Pancreas (tissue), 10 donors: ENCODE data around the gene TMIGD3. TPM values are rescaled to one million over a fixed set of nuclear protein-coding genes. Genes with fewer than 3 reads are reported as not detected.
A peak's percentile ranks its signal among the peaks of the same experiment; 100 is the strongest.

Source experiments
- ATAC-seq, 4 donors: fragments of 200-7000 bp; cut with Tn5 transposase; one replicate each; pipeline versions ENCODE4 v1.8.0 to v1.9.1; 2020; ENCODE audit warnings: mild to moderate bottlenecking in 4 of 4, moderate library complexity in 4 of 4
- DNase-seq, 6 donors: peaks; one replicate each; pipeline ENCODE4 v3.0.0-alpha.2; 2020
- FAIRE-seq: peaks from 2 replicates; lab custom pipeline; 2012; peaks lifted over from hg19 to GRCh38; lab: Jason Lieb, UNC
- H3K27ac ChIP-seq, 4 donors: fragments of 200-600 bp; sonication (generic); 1 replicate in 3 of 4; 2 replicates in 1 of 4; pipeline versions ENCODE4 v1.5.0 to v1.8.0; 2020
- H3K27me3 ChIP-seq, 4 donors: fragments of 200-600 bp; one replicate each; pipeline ENCODE4 v1.8.0; 2021
- H3K36me3 ChIP-seq, 3 donors: fragments of 200-600 bp; sonication (generic) in 1 of 3; one replicate each; pipeline versions ENCODE4 v1.5.0 to v1.8.0; 2020 to 2021
- H3K4me1 ChIP-seq, 3 donors: fragments of 200-600 bp; one replicate each; pipeline ENCODE4 v1.8.0; 2021
- H3K4me3 ChIP-seq, 4 donors: fragments of 200-600 bp; sonication (generic) in 2 of 4; one replicate each; pipeline versions ENCODE4 v1.5.0 to v1.8.0; 2020 to 2021
- H3K9me3 ChIP-seq, 4 donors: fragments of 200-600 bp; one replicate each; pipeline ENCODE4 v1.8.0; 2021
- CTCF ChIP-seq, 4 donors: fragments of 200-600 bp; sonication (generic) in 3 of 4; IDR thresholded peaks; one replicate each; pipeline versions ENCODE4 v1.5.0 to v1.8.0; 2021; ENCODE audit warnings: antibody characterized with exemption in 4 of 4
- WGBS, 2 donors: extraction: QIAGEN DNeasy Blood & Tissue Kit; methylation state at CpG; one replicate each; pipeline ENCODE4 v1.1.7; 2013; 5-methylcytosine and 5-hydroxymethylcytosine counted together
- intact Hi-C, 3 donors: fragments of 100-400 bp; cut with DNase I; formaldehyde crosslinking; loops; one replicate each; pipeline versions ENCODE4 v1.11.1 to v1.14.2; 2022
- polyA plus RNA-seq, 2 donors: library from polyadenylated mRNA; stranded (reverse); fragments of 200-250 nt; gene quantifications; one replicate each; pipeline ENCODE4 v1.2.3, GENCODE V29; 2013
- total RNA-seq, 6 donors: library from RNA; stranded (reverse); fragmentation: NEBNext Ultra II Directional in 4 of 6; extraction: Animal tissue kit (Norgen Biotek cat#: 25700) in 4 of 6; gene quantifications; one replicate each; pipeline versions ENCODE4 v1.2.1 to v1.2.4, GENCODE V29; 2021 to 2023
- donor health status: healthy with polysubstance abuse.
- donor health status: DM: no; HTN: no; CAD: no; lungs with moderate emphysema.
- donor health status: DM: no; HTN: no; CAD: no.
- donor health status: control.
- donor health status: control.
- donor health status: Bipolar disorder and iron deficiency.
- donor health status: DM: yes; HTN: yes; CAD: no.
- donor health status: DM: no; HTN: no; CAD: no.
- donor health status: DM: no; HTN: no; CAD: no.
- donor health status: DM: yes; HTN: yes; CAD: no.

The TMIGD3 gene
- total and polyA plus RNA-seq, 8 donors, result 0.25 to 3.7 (median 1.1) TPM; not detected in 2

GRCh38 chr1:111515291-111516004 is 12.0 kb upstream of the TMIGD3 start:
- WGBS, 2 donors, result 41 to 43% methylated on average over 39 to 40 of the region's 40 CpGs
- no peak for FAIRE-seq
- peak overlapping the region in 2 of 4 donors; percentile 6 to 33 for H3K4me3 ChIP-seq

GRCh38 chr1:111513410-111514020 is 10.1 kb upstream of the TMIGD3 start:
- WGBS, 2 donors, result 73 to 74% methylated on average over 8 of the region's 8 CpGs
- Histone ChIP-seq H3K9me3 (no peaks in the 10 kb centered on the region), H3K27me3 (no peaks in the 10 kb centered on the region), H3K27ac (no peak overlapping the region), H3K36me3 (no peaks in the 10 kb centered on the region), H3K4me1 (peaks cover 0 to 6% (median 0%) of the 10 kb centered on the region in 3 donors), H3K4me3 (no peak overlapping the region)
- no peak for DNase-seq
- ATAC-seq, result no peak
- no peak for FAIRE-seq
- intact Hi-C loops, result loop anchor here in 2 of 3 donors (5.0 to 10.0 kb wide), 2 partner anchors 131 to 144 kb away; no protein-coding TSS in a partner anchor
- TF ChIP-seq CTCF (IDR thresholded peaks at IDR 0.05), result no peak

More at GRCh38 chr1:111515291-111516004, 12.0 kb upstream of the TMIGD3 start:
- DNase-seq, result peak in 1 of 6 donors; percentile 29
- Histone ChIP-seq H3K9me3 (no peaks in the 10 kb centered on the region), H3K4me1 (no peaks in the 10 kb centered on the region), H3K27me3 (no peaks in the 10 kb centered on the region), H3K36me3 (no peaks in the 10 kb centered on the region), H3K27ac (peak overlapping the region in 2 of 4 donors; percentile 37 to 57)
- peak in 3 of 4 donors; percentile 55 to 74 (median 67) for ATAC-seq
- intact Hi-C loops, result loop anchor here in 1 of 3 donors (10.0 kb wide), 1 partner anchor 129 kb away; no protein-coding TSS in a partner anchor
- TF ChIP-seq CTCF (IDR thresholded peaks at IDR 0.05), result no peak

DNA sequence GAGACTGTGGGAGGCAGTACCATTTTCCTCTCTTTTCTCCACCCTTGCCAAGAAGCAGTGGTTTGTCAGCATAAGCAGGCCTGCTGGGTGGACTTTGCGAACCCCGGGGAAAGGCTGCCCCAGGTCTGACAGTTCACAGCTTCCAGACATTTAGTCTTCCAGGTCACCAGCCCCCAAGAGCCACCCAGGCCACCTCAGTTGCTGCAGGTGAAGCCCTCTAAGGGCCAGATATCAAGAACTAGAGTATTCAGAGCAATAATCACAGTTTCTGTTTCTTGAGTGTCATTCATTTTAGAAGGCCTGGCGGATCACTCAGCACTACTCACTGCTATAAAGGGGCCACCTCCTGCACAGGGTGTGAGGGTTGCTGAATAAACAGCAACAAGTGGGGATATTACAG is 9.5 kb upstream of the TMIGD3 start:
- H3K27ac ChIP-seq, result no peak overlapping the region
- no peak overlapping the region for H3K4me3 ChIP-seq
- peaks cover 0 to 9% (median 0%) of the 10 kb centered on the region in 3 donors for H3K4me1 ChIP-seq
- no peak for FAIRE-seq
- 89 to 98% methylated on average over 3 of the region's 3 CpGs for WGBS, 2 donors
- intact Hi-C loops, result loop anchor here in 2 of 3 donors (5.0 to 10.0 kb wide), 2 partner anchors 132 to 144 kb away; no protein-coding TSS in a partner anchor
- no peaks in the 10 kb centered on the region for H3K27me3 ChIP-seq
- H3K9me3 ChIP-seq, result no peaks in the 10 kb centered on the region
- H3K36me3 ChIP-seq, result no peaks in the 10 kb centered on the region
- ATAC-seq, result no peak
- no peak for DNase-seq
- no peak for TF ChIP-seq CTCF (IDR thresholded peaks at IDR 0.05)

- Histone ChIP-seq H3K36me3 (no peaks in the 10 kb centered on the region), H3K4me1 (peaks cover 0 to 16% (median 0%) of the 10 kb centered on the region in 3 donors), H3K9me3 (no peaks in the 10 kb centered on the region), H3K27me3 (no peaks in the 10 kb centered on the region), H3K4me3 (no peak overlapping the region), H3K27ac (no peak overlapping the region)
- no peak for ATAC-seq
- no peak for TF ChIP-seq CTCF (IDR thresholded peaks at IDR 0.05)
- no peak for DNase-seq
- WGBS, 2 donors, result 74 to 75% methylated on average over 5 of the region's 5 CpGs
- no peak for FAIRE-seq
- intact Hi-C loops, result loop anchor here in 2 of 3 donors (5.0 to 10.0 kb wide), 2 partner anchors 132 to 145 kb away; no protein-coding TSS in a partner anchor
Measured at GRCh38 chr1:111512132-111512889, 8.9 kb upstream of the TMIGD3 start.
